ENCODE measurements around the gene TMCC1.
"Not testable (repeated sequence)": the region's sequence is repeated elsewhere in the genome, so short reads cannot be mapped to it uniquely, and the experiment has no call there.

The TMCC1 gene

GRCh38 chr3:129893581-129894070, at the start of gene TMCC1:
TSS of gene TMCC1 (minus strand) at chr3:129893711.
- DNase-seq (ENCODE audit: low read depth in 2 of 2), result peak; percentile 60 to 63

GRCh38 chr3:129943020-129943419, 49.5 kb upstream of the TMCC1 start:
- DNase-seq (ENCODE audit: low read depth in 2 of 2), result no peak

DNA sequence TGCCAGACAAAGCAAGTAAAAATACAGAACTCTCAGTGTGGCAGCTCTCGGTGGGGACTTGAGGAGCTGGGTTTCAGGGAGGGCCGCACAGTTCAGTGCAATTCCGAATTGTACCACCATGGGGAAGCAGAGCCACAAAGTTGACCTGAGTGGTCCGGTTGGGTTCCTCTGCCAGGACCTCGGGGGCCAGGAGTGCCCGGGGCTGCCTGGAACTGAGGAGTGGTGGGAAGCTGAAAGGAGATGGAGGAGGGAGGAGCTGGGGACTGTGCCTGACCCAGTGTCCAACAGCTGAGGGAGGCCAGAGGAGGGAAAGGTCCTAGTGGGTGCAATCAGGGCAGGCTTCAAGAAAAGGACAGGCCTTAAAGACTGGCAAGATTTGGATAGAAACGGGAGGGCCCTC, 48.8 kb upstream of the TMCC1 start:
- DNase-seq (ENCODE audit: low read depth in 2 of 2), result peak; percentile 8 to 14

DNA sequence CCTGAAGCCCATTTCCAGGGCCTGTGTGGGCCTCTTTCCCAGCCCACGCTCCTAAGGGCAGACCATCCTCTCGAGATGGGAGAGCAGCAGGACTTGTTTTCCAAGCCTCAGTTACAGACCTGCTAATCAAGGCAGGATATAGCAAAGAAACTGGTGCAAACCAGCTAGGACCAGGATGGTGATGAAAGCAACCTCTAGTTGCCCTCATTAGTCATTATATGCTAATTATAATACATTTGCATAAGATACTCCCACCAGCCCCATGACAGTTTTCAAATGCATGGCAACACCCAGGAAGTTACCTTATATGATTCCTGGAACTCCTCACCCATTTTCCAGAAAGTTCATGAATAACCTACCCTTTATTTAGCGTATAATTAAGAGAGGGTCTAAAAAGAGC, 46.6 kb upstream of the TMCC1 start:
- no peak for DNase-seq (ENCODE audit: low read depth in 2 of 2)

GRCh38 chr3:129938140-129938930, 44.8 kb upstream of the TMCC1 start:
- DNase-seq (ENCODE audit: low read depth in 2 of 2), result no peak

DNA sequence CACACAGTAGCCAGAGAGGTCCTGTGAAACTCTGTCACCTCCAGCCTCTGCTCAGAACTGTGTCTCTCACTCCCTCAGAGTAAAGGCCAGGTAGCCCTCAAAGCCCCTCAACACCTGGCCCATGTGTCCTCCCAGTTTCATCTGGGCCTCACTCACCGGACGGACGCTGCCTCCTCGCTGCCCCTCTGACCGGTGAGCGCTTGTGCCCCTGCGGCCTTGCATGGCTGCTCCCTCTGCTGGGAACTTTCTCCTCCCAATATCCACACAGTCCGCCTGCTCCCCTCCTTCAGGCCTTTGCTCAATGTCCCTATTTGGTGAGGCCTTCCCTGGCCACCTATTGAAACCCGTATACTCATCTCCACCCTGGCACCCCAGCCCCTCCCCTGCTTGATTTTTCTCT, 44.2 kb upstream of the TMCC1 start:
- DNase-seq (ENCODE audit: low read depth in 2 of 2), result no peak

DNA sequence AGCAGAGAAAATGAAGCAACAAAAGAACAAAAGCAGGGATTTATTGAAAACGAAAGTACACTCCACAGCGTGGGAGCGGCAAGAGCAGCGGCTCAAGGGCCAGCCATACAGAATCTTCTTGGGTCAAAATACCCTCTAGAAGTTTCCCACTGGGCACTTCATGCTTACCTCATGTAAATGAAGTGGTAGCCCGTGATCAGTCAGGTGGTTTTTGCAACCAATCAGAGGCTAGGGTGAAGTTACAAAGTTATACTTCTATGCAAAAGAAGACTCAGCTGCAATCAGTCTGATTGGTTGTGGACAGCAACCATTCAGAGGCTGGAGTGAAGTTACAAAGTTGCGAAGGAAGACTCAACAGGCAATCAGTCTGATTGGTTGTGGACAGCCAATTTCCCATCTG, 43.2 kb upstream of the TMCC1 start:
- DNase-seq (ENCODE audit: low read depth in 2 of 2), result peak; percentile 16 to 17

DNA sequence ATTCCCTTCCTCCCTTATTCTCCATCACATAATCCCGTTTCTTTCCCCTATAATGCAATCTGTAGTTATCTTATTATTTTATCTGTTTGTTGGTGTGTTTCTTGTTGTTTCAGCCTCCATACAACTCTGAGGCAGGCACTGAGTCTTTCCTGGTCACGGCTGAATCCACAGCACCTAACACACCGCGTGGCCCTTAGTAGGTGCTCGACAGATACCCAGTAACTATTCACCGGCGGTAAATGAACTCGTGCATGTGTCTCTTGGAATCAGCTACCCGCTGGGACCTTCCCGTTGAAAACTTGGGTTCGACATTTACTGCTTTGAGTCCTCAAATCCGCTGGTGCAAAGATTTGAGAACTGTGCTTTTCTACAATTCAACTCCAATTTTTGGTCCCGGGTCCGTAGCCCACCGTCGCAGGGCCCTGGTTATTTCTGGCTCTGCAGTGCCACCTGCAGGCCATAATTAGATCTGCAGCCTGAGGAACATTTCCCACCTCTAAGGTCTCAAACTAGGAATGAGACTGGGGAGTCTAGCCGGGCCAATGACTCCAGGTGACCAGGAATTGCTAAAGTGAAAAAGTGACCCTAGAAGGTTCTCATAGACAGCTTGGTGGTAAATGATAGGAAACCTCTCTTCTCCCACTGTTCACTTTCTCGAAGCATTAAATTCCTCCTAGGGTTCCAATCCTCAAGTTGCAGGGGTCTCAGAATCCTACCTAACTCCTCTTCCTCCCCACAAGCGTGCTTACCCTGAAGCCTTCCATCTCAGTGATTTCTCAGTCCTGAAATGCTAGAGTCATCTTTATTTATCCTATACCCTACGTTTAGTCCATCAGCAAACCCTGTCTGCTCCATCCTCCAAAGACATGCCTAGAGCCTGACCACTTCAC, 41.0 kb upstream of the TMCC1 start:
- DNase-seq (ENCODE audit: low read depth in 2 of 2), result no peak

DNA sequence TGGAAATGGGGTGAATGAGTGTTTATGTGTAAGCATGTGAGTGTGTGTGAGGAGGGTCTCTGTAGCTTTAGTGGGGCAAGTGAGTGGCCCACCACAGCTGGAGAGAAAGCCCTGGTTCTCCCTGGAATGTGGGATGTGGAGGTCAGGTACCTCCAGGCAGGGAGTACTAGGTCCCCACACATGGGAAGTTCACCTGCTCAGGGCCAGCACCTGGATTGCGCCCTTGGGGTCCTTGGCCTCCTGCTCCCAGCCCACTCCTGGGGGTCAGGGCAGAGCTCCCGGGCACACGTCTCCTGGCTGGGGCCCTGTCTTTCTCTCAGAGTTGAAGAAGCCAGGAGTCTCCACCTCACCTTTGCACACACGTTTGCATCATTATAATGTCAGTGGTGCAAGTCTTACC, 40.0 kb upstream of the TMCC1 start:
- DNase-seq (ENCODE audit: low read depth in 2 of 2), result no peak

- no peak for DNase-seq (ENCODE audit: low read depth in 2 of 2)
Observed at GRCh38 chr3:129929383-129929782, 35.9 kb upstream of the TMCC1 start.

- no peak for DNase-seq (ENCODE audit: low read depth in 2 of 2)
Observed at GRCh38 chr3:129927072-129927471, 33.6 kb upstream of the TMCC1 start.

DNA sequence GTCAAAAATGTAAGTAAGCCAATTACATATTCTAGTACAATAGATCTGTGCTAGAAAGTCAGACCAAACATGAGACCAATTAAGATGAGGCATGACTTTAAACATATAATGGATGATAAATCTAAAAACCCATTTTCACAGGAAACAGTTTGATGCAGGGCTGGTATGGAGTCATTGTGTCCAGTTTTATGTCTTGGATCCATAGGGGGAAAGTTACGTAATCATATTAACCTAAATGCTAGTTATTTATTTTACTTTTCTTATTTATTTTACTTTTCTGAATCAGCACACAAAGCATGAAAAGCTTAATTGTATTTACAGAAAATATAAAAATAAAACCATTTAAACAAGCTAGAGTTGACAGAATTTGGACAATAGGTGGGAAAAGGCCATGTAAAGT, 26.3 kb upstream of the TMCC1 start:
- no peak for DNase-seq (ENCODE audit: low read depth in 2 of 2)

- no peak for DNase-seq (ENCODE audit: low read depth in 2 of 2)
Observed at GRCh38 chr3:129919357-129919756, 25.8 kb upstream of the TMCC1 start.

GRCh38 chr3:129918461-129918860, 24.9 kb upstream of the TMCC1 start:
- no peak for DNase-seq (ENCODE audit: low read depth in 2 of 2)

GRCh38 chr3:129917423-129918007, 24.0 kb upstream of the TMCC1 start:
- no peak for DNase-seq (ENCODE audit: low read depth in 2 of 2)

GRCh38 chr3:129913618-129914017, 20.1 kb upstream of the TMCC1 start:
- DNase-seq (ENCODE audit: low read depth in 2 of 2), result no peak

- no peak for DNase-seq (ENCODE audit: low read depth in 2 of 2)
Observed at GRCh38 chr3:129911261-129911861, 17.9 kb upstream of the TMCC1 start.

- not testable (repeated sequence) for DNase-seq (ENCODE audit: low read depth in 2 of 2)
Observed at GRCh38 chr3:129909235-129909634, 15.7 kb upstream of the TMCC1 start.

- DNase-seq (ENCODE audit: low read depth in 2 of 2), result no peak
Observed at GRCh38 chr3:129908417-129908816, 14.9 kb upstream of the TMCC1 start.

DNA sequence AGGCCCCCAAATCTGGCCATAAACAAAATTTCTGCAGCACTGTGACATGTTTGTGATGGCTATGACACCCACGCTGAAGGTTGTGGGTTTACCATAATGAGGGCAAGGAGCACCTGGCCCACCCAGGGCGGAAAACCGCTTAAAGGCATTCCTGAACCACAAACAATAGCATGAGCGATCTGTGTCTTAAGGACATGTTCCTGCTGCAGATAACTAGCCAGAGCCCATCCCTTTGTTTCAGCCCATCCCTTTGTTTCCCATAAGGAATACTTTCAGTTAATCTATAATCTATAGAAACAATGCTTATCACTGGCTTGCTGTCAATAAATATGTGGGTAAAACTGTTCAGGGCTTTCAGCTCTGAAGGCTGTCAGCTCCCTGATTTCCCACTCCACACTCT, 7.8 kb upstream of the TMCC1 start:
- not testable (repeated sequence) for DNase-seq (ENCODE audit: low read depth in 2 of 2)

DNA sequence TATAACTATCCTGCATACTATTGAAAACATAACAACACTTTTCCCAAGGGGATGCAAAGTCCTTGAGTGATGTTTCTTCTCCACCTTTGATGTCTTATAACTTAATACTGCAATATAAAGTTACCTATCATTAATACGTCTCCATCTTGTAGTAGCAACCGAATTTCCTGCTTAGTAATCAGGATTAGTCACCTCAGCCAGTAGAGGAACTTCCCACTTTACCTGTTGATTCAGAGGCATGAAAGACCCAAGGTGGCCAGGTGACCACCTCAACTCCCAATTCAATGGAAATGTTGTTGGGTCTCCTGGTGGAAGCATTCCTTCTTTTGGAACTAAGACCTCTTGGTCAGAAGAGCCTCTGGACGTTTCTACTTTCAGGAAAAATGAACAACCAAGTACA, 3.5 kb upstream of the TMCC1 start:
- no peak for DNase-seq (ENCODE audit: low read depth in 2 of 2)
